GM10266 (cell line): ENCODE results near the gene SLC6A11.

Experiments used
- DNase-seq: peaks from one replicate; pipeline ENCODE4 v3.0.0; 2012; ENCODE audit errors: extremely low spot score
- TF ChIP-seq, protein P1 (sequence below): IDR thresholded peaks from 2 replicates; pipeline ENCODE4 v1.5.1; 2012; ENCODE audit warnings: mild to moderate bottlenecking, low read depth; ENCODE audit not compliant: control insufficient read depth, insufficient read depth; ENCODE audit errors: missing control alignments

Gene SLC6A11

DNA sequence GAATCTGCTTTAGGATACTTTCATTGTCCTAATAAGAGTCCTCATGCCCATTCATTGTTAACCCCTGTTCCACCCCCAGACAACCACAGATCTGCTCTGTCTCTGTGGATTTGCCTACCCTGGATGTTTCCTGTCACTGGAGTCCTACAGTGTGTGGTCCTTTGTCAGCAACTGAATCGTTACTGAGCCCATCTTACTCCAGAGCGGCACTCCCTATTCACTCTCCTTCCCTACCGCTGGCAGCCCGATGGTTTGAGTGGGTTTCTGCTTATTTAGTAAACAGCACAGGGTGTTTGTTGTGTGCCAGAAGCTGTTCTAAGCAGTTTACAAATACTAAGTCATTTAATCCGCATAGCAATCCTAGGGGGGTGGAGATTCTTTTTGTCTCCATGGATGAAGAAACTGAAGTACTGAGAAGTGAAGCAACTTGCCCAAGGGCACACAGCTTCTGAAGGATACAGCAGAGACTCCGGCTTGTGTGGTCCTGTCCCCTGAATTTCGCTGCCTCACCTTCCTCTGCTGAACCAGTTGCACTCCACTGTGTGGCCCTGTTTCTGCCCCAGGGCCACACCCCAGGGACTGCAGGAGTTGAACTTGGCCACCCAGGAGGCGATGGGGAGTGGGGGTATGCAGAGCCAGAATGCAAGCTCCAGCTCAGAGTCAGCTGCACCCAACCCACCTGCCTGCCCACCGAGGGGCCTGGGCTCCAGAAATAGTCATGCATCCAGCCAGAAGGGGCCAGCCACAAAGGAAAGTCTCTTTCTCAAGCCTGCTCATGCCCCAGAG, 120.0 kb downstream of the SLC6A11 start:
- TF ChIP-seq, protein P1, sequence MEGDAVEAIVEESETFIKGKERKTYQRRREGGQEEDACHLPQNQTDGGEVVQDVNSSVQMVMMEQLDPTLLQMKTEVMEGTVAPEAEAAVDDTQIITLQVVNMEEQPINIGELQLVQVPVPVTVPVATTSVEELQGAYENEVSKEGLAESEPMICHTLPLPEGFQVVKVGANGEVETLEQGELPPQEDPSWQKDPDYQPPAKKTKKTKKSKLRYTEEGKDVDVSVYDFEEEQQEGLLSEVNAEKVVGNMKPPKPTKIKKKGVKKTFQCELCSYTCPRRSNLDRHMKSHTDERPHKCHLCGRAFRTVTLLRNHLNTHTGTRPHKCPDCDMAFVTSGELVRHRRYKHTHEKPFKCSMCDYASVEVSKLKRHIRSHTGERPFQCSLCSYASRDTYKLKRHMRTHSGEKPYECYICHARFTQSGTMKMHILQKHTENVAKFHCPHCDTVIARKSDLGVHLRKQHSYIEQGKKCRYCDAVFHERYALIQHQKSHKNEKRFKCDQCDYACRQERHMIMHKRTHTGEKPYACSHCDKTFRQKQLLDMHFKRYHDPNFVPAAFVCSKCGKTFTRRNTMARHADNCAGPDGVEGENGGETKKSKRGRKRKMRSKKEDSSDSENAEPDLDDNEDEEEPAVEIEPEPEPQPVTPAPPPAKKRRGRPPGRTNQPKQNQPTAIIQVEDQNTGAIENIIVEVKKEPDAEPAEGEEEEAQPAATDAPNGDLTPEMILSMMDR, result no peak
- DNase-seq, result no peak

DNA sequence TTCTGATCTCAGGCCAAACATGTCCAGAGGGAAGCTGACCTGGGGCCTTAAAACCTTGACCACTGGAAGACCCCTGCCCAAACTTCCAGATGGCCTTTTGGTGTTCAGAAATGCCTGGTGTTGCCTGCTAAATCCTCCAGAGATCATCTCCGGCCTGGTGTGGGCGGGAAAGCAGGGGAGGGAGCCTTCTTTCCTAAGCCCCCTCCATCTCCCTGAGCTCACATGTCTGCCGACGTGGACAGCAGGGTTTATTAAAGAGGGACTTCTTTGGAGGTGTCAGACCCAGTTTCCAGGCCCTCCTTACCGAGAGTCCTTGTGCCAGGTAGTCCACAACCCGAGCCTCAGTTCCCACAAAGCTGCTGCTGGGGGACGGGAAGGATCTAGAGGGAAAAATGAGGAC, 120.7 kb downstream of the SLC6A11 start:
- TF ChIP-seq, protein P1, result no peak
- DNase-seq, result no peak

DNA sequence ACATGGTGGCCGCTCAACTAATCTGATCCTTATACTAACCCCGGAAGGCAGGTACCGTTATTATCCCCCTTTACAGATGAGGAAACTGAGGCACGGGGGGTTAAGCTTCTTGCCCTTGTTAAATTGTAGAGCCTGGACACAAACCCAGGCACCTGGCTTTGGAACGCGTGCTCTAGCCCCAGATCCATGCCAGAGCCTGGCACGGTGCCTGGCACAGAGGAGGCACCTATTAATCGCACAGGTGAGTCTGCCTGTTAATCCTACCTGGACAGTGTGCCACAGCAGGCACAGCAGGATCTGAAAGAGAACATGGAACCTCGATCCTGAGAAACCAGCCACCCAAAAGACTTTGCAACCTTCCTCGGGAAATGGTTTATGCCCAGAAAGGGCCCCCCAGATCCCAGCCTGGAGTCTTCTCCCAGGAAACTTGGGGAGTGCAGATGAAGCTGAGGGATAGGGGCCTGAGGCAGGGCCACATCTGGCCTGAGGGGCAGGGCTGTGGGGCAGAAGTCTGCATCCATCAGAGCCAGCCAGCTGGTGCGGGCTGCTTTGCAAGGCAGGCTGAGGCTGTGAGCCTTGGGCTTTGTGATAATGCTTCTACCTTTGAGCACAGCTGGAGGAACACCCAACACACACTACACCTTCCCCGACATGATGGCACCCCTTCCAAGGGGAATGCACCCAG, 121.3 kb downstream of the SLC6A11 start:
- TF ChIP-seq, protein P1, result no peak
- no peak for DNase-seq

DNA sequence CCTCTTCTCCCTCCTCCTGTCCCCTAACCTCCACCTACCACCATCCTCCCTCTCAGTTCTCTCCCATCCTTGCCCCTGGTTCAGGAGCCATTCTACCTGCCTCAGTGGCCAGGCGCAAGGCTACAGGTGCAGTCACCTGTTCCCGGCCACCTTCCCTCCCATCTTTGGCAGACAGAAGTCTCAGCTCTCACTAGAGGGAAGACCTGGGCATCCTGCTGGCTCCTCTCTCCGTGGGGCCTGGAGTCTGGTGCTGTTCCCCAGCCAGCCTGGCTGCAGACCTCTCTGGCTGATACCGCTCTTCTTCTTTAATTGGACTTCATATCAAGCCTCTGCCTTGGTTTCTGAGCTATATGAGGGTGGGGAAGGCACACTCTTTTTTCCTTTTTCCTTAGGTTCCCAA, 123.5 kb downstream of the SLC6A11 start:
- TF ChIP-seq, protein P1, result no peak
- DNase-seq, result no peak

DNA sequence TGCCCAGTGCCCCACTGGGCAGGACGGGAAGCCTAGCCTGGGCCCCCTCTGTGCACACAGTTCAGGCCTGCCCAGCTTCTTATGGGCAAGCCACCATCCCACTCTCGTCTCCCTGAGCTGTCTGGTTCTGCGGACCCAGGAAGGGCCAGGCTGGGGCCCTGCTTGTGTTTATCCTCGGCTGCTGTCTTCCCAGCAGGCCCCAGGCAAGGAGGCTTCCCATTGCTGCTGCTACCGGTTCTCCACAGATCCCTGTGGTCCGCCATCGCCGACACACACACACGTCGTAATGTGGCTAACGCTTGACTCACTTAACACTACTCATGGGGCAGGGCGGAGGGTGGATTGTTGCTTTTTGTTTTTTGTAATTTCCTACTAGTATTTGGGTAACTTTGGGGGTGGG, 124.1 kb downstream of the SLC6A11 start:
- TF ChIP-seq, protein P1, result no peak
- no peak for DNase-seq

DNA sequence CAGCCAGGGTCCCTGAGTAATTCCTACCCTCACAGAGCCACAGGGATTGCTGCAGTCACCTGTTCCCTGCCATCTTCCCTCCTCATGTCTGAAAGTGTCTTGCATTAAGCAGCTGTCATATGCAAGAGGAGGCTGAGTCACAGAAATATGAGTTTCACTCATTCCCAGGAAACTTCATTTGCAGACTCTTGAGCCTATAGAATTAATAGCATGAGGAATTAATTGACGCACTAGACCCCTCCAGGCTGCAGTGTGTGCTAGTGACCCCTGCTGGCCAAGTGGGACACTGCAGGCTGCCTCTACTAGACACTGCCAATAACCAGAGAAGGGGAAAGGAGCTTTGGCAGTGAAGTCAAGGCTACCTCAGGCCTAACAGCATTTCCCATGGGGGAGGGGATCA, 125.9 kb downstream of the SLC6A11 start:
- TF ChIP-seq, protein P1, result peak; percentile 61
- DNase-seq, result no peak

DNA sequence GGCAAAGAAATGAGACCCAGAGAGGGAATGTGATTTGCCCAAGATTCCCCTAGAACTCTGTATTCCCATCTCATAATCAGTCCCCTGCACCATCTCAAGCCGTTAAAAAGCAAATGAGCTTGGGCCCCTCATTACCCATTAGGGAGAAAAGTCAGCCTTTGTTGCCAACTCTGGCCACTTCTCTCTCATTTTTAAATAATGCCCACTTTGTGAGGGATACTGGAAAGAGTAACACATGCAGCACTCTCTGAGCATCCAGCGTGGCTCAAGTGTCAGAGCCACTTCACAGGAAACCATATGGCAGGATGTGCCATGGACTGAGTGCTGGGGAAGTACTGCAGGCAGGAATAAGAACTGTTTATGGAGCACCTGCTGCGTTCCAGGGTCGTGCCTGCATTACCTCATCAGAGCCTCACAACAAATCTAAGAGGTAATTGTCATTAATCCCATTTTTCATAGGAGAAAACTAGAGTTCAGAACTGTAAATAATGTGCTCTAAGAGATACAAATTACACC, 126.7 kb downstream of the SLC6A11 start:
- TF ChIP-seq, protein P1, result no peak
- no peak for DNase-seq
